Mammary epithelial cell (primary cell): Measurements from ENCODE around the gene ARHGEF4.
"Not testable (repeated sequence)": the region's sequence is repeated elsewhere in the genome, so short reads cannot be mapped to it uniquely, and the experiment has no call there.

Experiments used
- CTCF ChIP-seq, 2 donors: IDR thresholded peaks in 1 of 2; conservative IDR thresholded peaks in 1 of 2; 2 replicates each; pipeline ENCODE4 v1.5.1; 2011 to 2012; ENCODE audit warnings: inconsistent platforms in 2 of 2, low read length in 2 of 2, mild to moderate bottlenecking in 2 of 2, control low read depth in 1 of 2, low read depth in 1 of 2; ENCODE audit not compliant: insufficient read depth in 1 of 2; ENCODE audit errors: extremely low read depth in 1 of 2
- EZH2 ChIP-seq: IDR thresholded peaks from 2 replicates; pipeline ENCODE4 v1.6.1; 2012; ENCODE audit warnings: low read length, inconsistent platforms, borderline replicate concordance

DNA sequence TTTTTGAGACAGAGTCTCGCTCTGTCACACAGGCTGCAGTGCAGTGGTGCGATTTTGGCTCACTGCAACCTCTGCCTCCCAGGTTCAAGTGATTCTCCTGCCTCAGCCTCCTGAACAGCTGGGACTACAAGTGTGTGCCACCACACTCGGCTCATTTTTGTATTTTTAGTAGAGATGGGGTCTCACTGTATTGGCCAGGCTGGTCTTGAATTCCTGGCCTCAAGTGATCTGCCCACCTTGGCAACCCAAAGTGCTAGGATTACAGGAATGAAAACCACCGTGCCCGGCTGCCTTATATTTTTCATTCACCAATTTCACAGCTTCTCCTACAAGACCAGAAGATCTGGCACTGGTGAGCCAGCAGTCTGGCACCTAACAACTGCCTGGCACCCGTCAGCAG is 231.5 kb downstream of the ARHGEF4 start:
- not testable (repeated sequence) for TF ChIP-seq EZH2; CTCF (conservative IDR thresholded peaks at IDR 0.05 in 1 of 2, IDR thresholded peaks at IDR 0.05 in 1 of 2; ENCODE audit: extremely low read depth in 1 of 2, insufficient read depth in 1 of 2, low read depth in 1 of 2, low read length in 2 of 2)
